GM12864 (cell line): ENCODE measurements around the gene MYRIP.

Source experiments
- DNase-seq: peaks from one replicate; pipeline ENCODE4 v3.0.0-alpha.2; 2011; ENCODE audit warnings: low read depth
- H3K4me3 ChIP-seq: 2 replicates; pipeline ENCODE4 v1.5.1; 2011; ENCODE audit warnings: mild to moderate bottlenecking, low read depth, low read length, control low read depth
- TF ChIP-seq, protein P1 (sequence below): IDR thresholded peaks from 2 replicates; pipeline ENCODE4 v1.5.1; 2011; ENCODE audit warnings: low read depth, mild to moderate bottlenecking, moderate library complexity, low read length, control low read depth, inconsistent platforms; ENCODE audit errors: missing control alignments

The MYRIP gene

DNA sequence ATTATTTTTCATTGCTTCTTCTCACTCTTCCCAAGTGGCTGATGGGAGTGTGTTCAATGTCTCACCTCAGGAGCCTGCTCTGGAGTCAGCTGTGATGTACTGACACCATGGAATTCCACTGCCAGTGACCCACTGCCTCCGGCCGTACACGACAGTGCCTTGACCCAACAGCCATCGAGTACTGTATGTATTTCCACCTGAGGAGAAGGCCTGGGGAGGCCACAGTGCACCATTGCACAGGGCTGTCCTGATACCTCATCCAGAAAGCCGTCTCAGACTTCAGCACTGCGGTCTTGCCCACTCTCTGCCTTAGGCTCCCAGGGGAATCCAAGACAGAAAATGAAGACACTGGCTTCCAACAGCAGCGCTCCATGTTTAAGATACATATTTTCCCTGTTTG lies 448.7 kb downstream of the MYRIP start:
- TF ChIP-seq, protein P1, sequence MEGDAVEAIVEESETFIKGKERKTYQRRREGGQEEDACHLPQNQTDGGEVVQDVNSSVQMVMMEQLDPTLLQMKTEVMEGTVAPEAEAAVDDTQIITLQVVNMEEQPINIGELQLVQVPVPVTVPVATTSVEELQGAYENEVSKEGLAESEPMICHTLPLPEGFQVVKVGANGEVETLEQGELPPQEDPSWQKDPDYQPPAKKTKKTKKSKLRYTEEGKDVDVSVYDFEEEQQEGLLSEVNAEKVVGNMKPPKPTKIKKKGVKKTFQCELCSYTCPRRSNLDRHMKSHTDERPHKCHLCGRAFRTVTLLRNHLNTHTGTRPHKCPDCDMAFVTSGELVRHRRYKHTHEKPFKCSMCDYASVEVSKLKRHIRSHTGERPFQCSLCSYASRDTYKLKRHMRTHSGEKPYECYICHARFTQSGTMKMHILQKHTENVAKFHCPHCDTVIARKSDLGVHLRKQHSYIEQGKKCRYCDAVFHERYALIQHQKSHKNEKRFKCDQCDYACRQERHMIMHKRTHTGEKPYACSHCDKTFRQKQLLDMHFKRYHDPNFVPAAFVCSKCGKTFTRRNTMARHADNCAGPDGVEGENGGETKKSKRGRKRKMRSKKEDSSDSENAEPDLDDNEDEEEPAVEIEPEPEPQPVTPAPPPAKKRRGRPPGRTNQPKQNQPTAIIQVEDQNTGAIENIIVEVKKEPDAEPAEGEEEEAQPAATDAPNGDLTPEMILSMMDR: no peak
- DNase-seq: no peak
- no peak overlapping the region for H3K4me3 ChIP-seq

DNA sequence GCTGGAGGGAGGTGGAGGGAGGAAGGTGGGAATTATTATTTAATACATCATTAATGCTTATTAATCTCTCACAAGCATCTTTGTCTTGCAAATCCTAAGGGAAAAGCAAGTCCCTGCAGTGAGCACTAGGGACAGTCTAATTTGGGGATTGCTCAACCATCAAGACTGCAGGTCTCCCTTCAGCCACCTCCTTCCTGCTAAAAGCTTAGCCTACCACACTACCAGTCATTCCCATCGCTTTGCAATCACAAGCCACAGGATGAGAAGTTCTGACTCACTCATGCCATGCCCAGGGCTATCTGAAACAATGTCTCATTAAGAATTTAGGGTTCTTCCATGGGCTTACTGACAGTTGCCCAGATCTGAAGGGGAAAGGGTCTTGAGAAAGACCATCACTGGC lies 449.1 kb downstream of the MYRIP start:
- DNase-seq: no peak
- TF ChIP-seq, protein P1: no peak
- H3K4me3 ChIP-seq: no peak overlapping the region

DNA sequence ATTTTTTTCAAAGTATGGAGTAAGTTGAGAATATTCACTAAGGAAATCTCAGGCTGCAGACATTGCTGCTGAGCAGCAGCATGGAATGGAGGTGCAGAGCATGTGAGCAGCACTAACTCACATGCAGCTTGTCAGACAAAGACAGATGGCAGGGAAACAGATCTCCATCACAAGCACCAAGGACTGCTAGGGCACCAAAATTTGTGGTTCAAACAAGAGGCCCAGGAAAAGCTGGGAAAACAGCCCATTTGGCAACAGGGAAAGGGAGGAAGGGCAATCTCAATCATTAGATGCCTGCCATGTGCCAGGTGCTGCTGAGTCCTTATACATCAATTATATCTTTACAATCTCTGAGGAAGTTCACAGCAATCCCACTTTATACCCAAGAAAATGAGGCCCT lies 452.9 kb downstream of the MYRIP start:
- no peak for DNase-seq
- no peak overlapping the region for H3K4me3 ChIP-seq
- TF ChIP-seq, protein P1: no peak

DNA sequence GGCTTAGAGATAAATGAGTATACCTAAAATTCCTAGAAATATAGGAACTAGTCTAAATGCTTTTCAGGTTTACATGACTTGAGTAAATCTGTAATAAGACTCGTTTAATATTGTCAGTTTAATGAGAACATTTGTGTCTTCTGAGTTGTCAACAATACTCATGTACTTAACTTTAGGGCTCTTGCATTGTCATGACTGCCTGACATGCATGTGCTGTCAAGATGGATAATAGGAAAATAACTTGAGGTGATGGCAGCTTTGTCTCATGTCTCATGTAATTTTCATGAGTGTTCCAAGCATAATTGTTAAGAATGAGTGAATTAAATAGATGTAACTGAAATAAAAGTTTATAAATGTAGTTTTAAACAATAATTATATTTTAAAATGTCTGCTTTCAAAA lies 455.0 kb downstream of the MYRIP start:
- TF ChIP-seq, protein P1: no peak
- no peak overlapping the region for H3K4me3 ChIP-seq

DNA sequence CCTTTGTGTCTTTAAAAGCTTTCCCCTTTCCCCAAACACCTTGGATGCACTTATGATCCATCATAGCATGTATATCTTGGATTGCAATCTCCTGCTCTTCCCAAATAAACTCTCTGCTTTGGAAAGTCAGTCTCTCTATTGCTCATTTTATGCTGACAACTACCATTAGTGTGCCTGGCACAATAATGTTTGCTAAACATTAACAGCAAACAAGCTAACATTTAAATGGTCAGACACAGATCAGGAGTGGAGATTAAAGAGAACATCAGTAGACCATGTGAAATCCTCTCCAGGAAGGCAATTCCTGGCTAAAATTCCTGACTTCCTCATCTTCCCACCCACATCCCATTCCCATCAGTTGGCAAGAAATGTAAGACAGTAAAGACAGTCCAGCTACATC lies 455.8 kb downstream of the MYRIP start:
- no peak overlapping the region for H3K4me3 ChIP-seq
- TF ChIP-seq, protein P1: no peak
- no peak for DNase-seq

More for the DNA sequence above, 455.0 kb downstream of the MYRIP start:
- DNase-seq: no peak

DNA sequence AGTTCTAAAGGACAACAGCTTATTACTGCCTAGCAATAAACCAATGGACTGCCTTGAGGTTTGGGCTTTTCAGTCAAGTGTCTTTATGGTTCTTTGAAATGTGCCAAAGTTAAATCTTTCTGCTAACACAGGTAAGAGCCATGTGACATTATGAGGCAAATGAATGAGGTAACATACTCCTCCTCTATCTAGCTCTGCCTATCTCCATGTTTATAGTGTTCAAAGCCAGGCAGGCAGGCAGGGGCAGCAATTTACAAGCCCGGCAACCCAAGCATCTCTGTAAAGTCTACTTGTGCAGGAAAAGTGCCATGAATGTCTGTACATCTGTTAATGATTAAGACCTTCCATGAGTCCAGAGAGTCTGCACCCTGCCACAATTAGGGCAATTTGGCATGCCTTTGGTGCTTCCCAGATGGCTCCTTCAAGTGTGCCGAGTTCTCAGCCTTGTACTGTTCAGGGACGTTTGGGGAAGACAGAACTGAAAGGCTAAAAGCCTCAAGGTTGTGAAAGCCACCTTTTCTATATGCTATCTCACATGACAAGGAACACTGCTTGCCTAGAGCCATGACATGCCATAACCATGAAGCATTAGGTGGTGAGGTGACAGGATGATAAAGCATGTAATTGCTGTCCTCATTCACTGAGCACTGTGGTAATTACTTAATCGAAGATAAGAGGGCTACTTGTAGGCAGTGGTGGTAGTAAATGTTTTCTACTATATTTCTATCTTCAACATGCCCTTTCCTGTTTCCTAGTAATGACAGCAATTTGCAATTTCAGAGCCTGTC lies 458.7 kb downstream of the MYRIP start:
- H3K4me3 ChIP-seq: no peak overlapping the region
- TF ChIP-seq, protein P1: no peak
- DNase-seq: no peak
